Nephron progenitor cell (in vitro differentiated cells): ENCODE results near the gene ASAH2B.
"Not testable (repeated sequence)": the region's sequence is repeated elsewhere in the genome, so short reads cannot be mapped to it uniquely, and the experiment has no call there.

ENCODE experiments used
- DNase-seq: peaks from one replicate; pipeline ENCODE4 v3.0.0; 2021
- H3K27ac Mint-ChIP-seq: 2 replicates; pipeline ENCODE4 v1.8.0; 2021; ENCODE audit warnings: mild to moderate bottlenecking, moderate library complexity, mixed read lengths
- H3K27me3 Mint-ChIP-seq: 2 replicates; pipeline ENCODE4 v1.8.0; 2021; ENCODE audit warnings: mild to moderate bottlenecking, low read depth, mixed read lengths; ENCODE audit not compliant: poor library complexity
- H3K36me3 Mint-ChIP-seq: 2 replicates; pipeline ENCODE4 v1.8.0; 2021; ENCODE audit warnings: low read depth, mixed read lengths
- H3K4me1 Mint-ChIP-seq: 2 replicates; pipeline ENCODE4 v1.8.0; 2021; ENCODE audit warnings: mixed read lengths
- H3K4me3 Mint-ChIP-seq: 2 replicates; pipeline ENCODE4 v1.8.0; 2021; ENCODE audit warnings: mild to moderate bottlenecking, moderate library complexity, mixed read lengths
- H3K9me3 Mint-ChIP-seq: 2 replicates; pipeline ENCODE4 v1.8.0; 2021; ENCODE audit warnings: mild to moderate bottlenecking, moderate library complexity, mixed read lengths
- TF ChIP-seq, protein P1 (sequence below): fragments of 200-600 bp; sonication (generic); IDR thresholded peaks from 2 replicates; pipeline ENCODE4 v1.5.0; 2021; ENCODE audit warnings: antibody characterized with exemption

ASAH2B gene

DNA sequence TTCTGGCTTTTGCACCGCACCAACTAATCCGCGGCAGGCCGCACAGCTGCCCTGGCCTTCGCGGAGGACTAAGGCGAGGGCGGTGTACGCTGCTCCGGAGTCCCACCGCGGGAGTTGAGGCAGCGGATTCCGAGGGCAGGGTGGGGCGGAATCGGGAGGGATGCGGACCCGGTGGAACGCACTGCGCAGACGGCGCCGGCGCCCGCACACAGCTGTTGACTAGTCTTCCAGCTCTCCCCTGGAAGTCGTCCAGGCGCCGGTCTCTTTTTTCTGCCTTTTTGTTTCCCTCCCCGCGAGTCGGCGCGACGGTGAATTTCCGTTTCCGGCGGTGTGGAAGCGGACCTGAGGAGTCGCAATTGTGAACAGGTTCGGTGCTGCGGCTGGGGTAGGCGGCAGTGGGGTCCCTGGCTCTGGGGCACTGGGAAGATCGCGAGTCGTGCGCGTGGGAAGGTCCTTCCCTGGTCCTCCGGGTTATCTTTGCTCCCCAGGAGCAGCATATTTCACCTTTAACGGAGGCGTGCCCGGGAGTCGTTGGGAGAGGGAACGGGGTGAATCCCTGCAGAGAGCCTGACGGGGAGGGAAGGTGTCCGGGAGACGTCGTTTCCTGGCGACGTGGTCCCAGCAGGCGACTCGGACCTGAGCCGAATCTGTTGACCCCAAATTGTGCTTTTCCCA, at the start of gene ASAH2B:
Gene ASAH2B, plus strand, starts transcription at position 319 of the 675 bp plus-strand sequence. CDS start 5,195 bp downstream, outside the sequence.
- H3K36me3 Mint-ChIP-seq = no peaks in the 10 kb centered on the region
- TF ChIP-seq, protein P1, sequence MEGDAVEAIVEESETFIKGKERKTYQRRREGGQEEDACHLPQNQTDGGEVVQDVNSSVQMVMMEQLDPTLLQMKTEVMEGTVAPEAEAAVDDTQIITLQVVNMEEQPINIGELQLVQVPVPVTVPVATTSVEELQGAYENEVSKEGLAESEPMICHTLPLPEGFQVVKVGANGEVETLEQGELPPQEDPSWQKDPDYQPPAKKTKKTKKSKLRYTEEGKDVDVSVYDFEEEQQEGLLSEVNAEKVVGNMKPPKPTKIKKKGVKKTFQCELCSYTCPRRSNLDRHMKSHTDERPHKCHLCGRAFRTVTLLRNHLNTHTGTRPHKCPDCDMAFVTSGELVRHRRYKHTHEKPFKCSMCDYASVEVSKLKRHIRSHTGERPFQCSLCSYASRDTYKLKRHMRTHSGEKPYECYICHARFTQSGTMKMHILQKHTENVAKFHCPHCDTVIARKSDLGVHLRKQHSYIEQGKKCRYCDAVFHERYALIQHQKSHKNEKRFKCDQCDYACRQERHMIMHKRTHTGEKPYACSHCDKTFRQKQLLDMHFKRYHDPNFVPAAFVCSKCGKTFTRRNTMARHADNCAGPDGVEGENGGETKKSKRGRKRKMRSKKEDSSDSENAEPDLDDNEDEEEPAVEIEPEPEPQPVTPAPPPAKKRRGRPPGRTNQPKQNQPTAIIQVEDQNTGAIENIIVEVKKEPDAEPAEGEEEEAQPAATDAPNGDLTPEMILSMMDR = no peak
- peaks cover 23% of the 10 kb centered on the region for H3K4me1 Mint-ChIP-seq
- H3K27ac Mint-ChIP-seq = peak within 1 kb of the TSS; percentile 97
- H3K27me3 Mint-ChIP-seq = peaks cover 26% of the 10 kb centered on the region
- peaks cover 4% of the 10 kb centered on the region for H3K9me3 Mint-ChIP-seq
- H3K4me3 Mint-ChIP-seq = peak within 1 kb of the TSS; percentile 96
- peak; percentile 74 for DNase-seq

DNA sequence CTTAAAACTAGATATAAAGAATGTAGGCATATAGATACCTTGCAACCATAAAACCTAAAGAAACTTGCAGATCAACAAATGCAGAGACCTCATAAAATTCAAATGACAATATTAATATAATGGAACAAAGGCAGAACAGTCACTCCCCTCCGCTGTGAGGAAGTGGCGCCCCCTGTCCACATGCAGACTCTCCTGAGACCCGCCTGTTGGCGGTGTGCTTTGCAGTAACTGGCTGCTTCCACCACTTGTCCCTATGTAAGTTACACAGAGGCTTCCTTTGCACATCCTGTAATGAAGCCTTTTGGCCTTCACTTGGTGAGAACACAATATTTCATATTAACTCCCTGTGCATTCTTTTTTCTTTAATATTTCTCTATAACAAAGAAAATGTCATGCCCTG, 41.9 kb upstream of the ASAH2B start:
- H3K9me3 Mint-ChIP-seq, H3K36me3 Mint-ChIP-seq, DNase-seq, H3K27ac Mint-ChIP-seq, H3K4me1 Mint-ChIP-seq, H3K4me3 Mint-ChIP-seq: not testable (repeated sequence)
- H3K27me3 Mint-ChIP-seq = peaks cover 14% of the 10 kb centered on the region

DNA sequence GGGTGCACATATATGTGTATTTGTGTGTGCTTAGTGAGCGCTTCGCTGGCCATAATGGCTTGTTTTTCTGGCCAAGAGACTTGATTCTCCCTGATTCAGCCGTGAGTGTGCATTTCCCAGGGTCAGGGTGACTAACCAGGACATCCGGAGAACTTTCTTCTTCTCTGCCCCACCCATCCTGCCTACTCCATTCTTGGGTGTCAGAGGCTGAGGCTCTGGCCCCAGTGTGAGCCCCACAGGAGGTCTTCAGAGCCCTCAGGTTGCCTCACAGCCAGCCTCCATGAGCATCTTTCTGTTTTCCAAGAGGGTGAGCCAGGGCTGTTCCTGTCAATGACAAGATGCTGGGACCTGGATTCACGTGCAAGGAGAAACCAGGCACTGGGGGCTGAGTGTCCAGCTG, 37.8 kb upstream of the ASAH2B start:
- H3K27me3 Mint-ChIP-seq, DNase-seq, H3K9me3 Mint-ChIP-seq, H3K4me3 Mint-ChIP-seq, H3K36me3 Mint-ChIP-seq, H3K27ac Mint-ChIP-seq, H3K4me1 Mint-ChIP-seq: not testable (repeated sequence)

DNA sequence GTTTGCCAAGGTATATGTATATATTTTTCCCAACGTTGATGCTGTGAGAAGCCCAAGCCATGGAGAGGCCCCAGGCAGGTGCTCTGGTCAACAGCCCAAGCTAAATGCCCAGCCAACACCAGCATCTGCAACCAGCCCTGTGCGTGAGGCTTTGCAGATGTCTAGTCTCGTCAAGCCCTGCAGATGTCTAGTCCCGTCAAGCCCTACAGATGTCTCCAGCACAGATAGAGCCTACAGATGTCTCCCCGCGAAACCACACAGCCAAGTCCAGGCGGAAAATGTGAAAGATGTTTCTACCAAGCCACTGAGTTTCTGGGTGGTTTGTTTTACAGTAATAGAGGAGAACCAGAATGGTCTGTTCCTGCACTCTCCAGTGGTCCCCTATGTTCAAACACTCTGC, 36.7 kb upstream of the ASAH2B start:
- H3K36me3 Mint-ChIP-seq, H3K4me3 Mint-ChIP-seq, H3K9me3 Mint-ChIP-seq, DNase-seq, H3K4me1 Mint-ChIP-seq, H3K27ac Mint-ChIP-seq, H3K27me3 Mint-ChIP-seq: not testable (repeated sequence)

DNA sequence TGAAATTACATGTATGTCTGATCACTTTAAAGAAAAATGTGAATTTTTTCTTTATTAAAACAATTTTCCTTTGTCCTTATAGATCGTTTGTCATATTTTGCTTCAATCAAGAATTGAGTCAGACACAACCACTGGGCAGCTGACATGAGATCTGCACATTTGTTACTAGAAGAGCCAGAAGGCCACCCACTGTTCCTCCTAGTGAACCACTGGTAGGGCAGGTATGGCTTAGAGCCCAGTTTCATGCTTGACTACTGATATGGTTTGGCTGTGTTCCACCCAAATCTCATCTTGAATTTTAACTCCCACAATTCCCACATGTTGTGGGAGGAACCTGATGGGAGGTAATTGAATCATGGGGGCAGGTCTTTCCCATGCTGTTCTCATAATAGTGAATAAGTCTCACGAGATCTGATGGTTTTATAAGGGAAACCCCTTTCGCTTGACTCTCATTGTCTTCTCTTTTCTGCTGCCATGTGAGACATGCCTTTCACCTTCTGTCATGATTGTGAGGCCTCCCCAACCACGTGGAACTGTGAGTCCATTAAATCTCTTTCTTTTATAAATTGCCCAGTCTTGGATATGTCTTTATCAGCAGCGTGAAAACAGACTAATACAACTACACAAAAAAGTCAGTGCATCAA, 35.2 kb upstream of the ASAH2B start:
- H3K9me3 Mint-ChIP-seq, DNase-seq, H3K27ac Mint-ChIP-seq, H3K4me3 Mint-ChIP-seq, H3K4me1 Mint-ChIP-seq, H3K27me3 Mint-ChIP-seq, H3K36me3 Mint-ChIP-seq: not testable (repeated sequence)

DNA sequence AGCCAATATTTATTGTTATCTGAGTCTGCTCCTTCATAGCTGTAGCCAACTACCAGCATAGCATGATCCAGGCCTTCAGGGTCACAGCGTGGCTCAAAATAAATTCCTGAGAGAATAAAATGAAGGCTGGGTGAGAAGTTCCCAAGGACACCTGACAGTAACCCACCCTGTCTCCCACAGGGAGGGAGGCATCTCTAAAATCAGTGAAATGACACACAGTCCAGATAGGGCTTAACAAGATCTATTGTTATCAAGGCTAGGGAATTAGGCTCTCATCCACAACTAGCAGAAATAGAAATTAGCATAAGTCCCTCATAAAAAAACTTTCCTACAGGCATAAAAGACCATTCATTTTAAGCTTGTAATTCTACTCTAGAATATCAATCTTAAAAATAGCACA, 33.7 kb upstream of the ASAH2B start:
- not testable (repeated sequence) for H3K4me1 Mint-ChIP-seq

DNA sequence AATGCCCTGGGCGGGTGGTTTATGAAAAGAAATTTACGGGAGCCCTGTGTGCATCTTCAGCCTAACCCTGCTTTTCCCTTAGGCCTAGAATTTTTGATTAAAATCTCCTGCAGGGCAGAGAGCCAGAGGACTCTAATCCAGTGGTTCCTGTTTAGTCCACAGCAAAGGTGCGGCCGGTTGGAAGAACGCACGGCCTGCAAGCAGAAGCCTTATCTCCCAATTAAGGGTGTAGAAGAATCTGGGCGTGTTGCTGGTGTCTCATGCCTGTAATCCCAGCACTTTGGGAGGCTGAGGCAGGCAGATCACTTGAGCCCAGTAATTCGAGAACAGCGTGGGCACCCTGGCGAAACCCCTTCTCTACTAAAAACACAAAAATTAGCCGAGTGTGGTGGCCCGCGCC, 29.5 kb upstream of the ASAH2B start:
- not testable (repeated sequence) for H3K27ac Mint-ChIP-seq, H3K27me3 Mint-ChIP-seq, H3K36me3 Mint-ChIP-seq, H3K9me3 Mint-ChIP-seq, DNase-seq, H3K4me1 Mint-ChIP-seq, H3K4me3 Mint-ChIP-seq

More for the DNA sequence above, 33.7 kb upstream of the ASAH2B start:
- not testable (repeated sequence) for H3K36me3 Mint-ChIP-seq, H3K4me3 Mint-ChIP-seq, H3K27me3 Mint-ChIP-seq, H3K9me3 Mint-ChIP-seq, H3K27ac Mint-ChIP-seq, DNase-seq

DNA sequence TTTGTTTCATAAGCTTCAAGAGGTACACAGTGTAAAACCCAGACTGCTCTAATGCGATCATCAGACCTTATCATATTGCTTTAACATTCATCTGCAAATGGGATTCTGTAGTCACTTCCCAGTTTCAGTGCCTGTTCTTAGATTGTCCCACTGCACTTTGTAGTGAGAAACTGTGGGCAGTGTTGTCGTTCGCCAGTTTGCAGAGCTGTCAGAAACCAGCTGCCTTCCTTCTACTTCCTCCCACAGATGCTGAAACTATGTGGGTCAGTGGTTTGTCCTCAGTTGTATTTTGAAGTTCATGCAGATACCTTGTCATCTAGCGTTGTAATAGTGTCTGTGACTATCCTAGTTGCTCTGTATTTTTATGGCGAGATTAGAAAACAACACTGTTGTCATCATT, 15.9 kb upstream of the ASAH2B start:
- not testable (repeated sequence) for DNase-seq, H3K36me3 Mint-ChIP-seq, H3K4me3 Mint-ChIP-seq, H3K27ac Mint-ChIP-seq, H3K9me3 Mint-ChIP-seq, H3K4me1 Mint-ChIP-seq
- peaks cover 22% of the 10 kb centered on the region for H3K27me3 Mint-ChIP-seq

DNA sequence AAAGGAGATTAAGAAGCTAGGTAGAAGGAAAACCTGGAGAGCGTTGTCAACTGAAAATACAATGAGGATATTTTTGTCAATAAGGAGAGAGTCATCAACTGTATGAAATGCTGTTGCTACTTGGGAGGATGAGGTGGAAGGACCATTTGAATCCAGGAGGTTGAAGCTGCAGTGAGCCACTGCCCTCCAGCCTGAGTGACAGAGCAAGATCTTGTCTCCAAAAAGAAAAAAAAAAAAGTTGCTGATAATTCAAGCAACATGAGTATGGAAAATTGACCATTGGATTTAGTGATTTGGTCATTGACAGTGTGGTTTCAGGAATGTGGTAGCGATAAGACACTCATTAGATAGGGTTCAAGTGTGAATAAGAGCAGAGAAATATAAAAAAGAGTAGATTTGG, 11.6 kb upstream of the ASAH2B start:
- not testable (repeated sequence) for H3K9me3 Mint-ChIP-seq, H3K27ac Mint-ChIP-seq, H3K36me3 Mint-ChIP-seq, H3K4me1 Mint-ChIP-seq, H3K4me3 Mint-ChIP-seq, DNase-seq
- peaks cover 34% of the 10 kb centered on the region for H3K27me3 Mint-ChIP-seq

DNA sequence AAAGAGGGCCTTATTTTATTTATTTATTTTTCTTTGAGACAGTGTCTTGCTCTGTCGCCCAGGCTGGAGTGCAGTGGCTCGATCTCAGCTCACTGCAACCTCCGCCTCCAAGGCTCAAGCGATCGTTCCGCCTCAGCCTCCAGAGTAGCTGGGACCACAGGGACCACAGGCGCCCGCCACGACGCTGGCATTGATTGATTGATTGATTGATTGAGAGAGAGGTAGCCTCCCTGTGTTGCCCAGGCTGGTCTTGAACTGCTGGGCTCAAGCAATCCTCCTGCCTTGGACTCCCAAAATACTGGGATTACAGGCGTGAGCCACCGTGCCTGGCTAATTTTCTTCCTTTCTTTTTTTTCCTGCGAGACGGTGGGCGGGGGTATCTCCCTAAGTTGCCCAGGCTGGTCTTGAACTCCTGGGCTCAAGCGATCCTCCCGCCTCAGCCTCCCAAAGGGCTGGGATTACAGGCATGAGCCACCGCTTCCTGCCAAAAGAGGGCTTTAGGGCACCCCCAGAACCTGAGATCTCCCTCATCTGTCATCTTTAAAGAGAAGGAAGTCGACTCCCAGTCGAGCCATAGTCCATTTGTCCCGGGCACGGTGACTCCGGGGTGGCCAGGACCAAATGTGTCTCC, 634 bp upstream of the ASAH2B start:
- H3K27me3 Mint-ChIP-seq = peaks cover 31% of the 10 kb centered on the region
- H3K9me3 Mint-ChIP-seq, DNase-seq, H3K36me3 Mint-ChIP-seq: not testable (repeated sequence)
- H3K27ac Mint-ChIP-seq = peak overlapping the region; percentile 48
- peak overlapping the region; percentile 96 for H3K4me3 Mint-ChIP-seq
- H3K4me1 Mint-ChIP-seq = peaks cover 23% of the 10 kb centered on the region
